ENCODE results near the gene LRFN4. TPM values are rescaled to one million over a fixed set of nuclear protein-coding genes. Genes with fewer than 3 reads are reported as not detected.

LRFN4 gene
- total and polyA plus RNA-seq, 2 of the 8 experiments (the other 6 are each of a cell fraction or from before 2014, with no cell fraction given), result 49.8 to 64.3 TPM

DNA sequence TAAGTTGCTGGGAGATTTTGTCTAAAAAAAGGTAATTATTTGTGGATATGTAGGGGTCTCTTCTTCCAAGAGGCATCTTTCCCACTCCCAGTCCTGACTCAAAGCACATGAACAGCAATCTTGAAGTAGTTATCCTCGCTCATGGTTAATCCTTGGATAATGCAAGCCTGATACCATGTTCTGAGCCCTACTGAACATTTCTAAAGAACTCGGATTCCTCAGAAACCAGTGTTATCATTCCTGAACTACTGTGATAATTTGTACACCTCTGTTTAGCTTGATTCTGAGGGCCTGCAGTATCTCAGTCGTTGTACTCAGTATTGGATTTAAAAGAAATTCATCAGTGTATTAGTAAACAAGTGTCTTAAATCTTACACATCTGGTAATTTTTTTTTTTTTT is 36.0 kb upstream of the LRFN4 start:
- no peaks in the 10 kb centered on the region for H3K79me2 ChIP-seq (ENCODE audit: control insufficient read depth in 1 of 2, insufficient read depth in 2 of 2, low read length in 2 of 2)
- no peak overlapping the region for H3K4ac ChIP-seq (replicated peaks; ENCODE audit: insufficient read length, low read depth, low read length)
- FAIRE-seq (no peak), DNase-seq (ENCODE audit: low read depth in 1 of 2, low spot score in 2 of 2) (no peak)
- no peaks in the 10 kb centered on the region for H4K20me1 ChIP-seq (replicated peaks in 1 of 2; ENCODE audit: control insufficient read depth in 1 of 2, insufficient read depth in 2 of 2, low read length in 2 of 2)
- peaks cover 2 to 12% (median 3%) of the 10 kb centered on the region in 4 experiments; a peak in 3 of 8 replicates for H3K36me3 ChIP-seq (ENCODE audit: control insufficient read depth in 2 of 4, insufficient read depth in 4 of 4, low read length in 3 of 4)
- no peak overlapping the region for H3K9ac ChIP-seq (replicated peaks in 1 of 4; ENCODE audit: extremely low read depth in 1 of 4, low read depth in 3 of 4, low read length in 3 of 4)
- H3K23me2 ChIP-seq (ENCODE audit: low read depth, low read length), result no peaks in the 10 kb centered on the region
- no peak overlapping the region for H3K27ac ChIP-seq (ENCODE audit: low read depth, low read length)
- no peak overlapping the region for H4K5ac ChIP-seq (ENCODE audit: insufficient read length, low read depth, low read length)
- H4K8ac ChIP-seq (ENCODE audit: extremely low read depth, insufficient read depth, low read length), result no peak overlapping the region
- H3K79me1 ChIP-seq (ENCODE audit: low read depth, low read length), result no peaks in the 10 kb centered on the region
- H2AFZ ChIP-seq (ENCODE audit: low read length), result no peak overlapping the region
- H3K18ac ChIP-seq (ENCODE audit: extremely low read depth, low read length), result no peak overlapping the region
- H3K9me3 ChIP-seq (ENCODE audit: insufficient read depth in 2 of 2, low read depth in 1 of 2, low read length in 1 of 2), result no peaks in the 10 kb centered on the region
- no peak overlapping the region for H2BK20ac ChIP-seq (ENCODE audit: low read length)
- no peak overlapping the region for H2BK120ac ChIP-seq (replicated peaks; ENCODE audit: low read depth, low read length)
- no peak overlapping the region for H4K91ac ChIP-seq (replicated peaks; ENCODE audit: insufficient read length, low read length)
- H2BK12ac ChIP-seq (ENCODE audit: low read depth, low read length), result no peak overlapping the region
- POLR2A ChIA-PET (ENCODE audit: partially characterized antibody), result no interaction called here
- H2AK5ac ChIP-seq (ENCODE audit: low read depth, low read length), result no peak overlapping the region
- no peak overlapping the region for H3K23ac ChIP-seq (ENCODE audit: insufficient read length)
- no peak overlapping the region for H2BK5ac ChIP-seq (ENCODE audit: low read depth, low read length)
- no peaks in the 10 kb centered on the region for H3K4me1 ChIP-seq (replicated peaks in 1 of 4; ENCODE audit: control insufficient read depth in 3 of 4, insufficient read depth in 4 of 4, low read length in 3 of 4)
- H3K4me3 ChIP-seq (ENCODE audit: extremely low read depth in 1 of 4, insufficient read depth in 2 of 4, low read depth in 3 of 4, low read length in 4 of 4), result no peak overlapping the region
- WGBS, 2 experiments (ENCODE audit: extremely low coverage in 1 of 2, insufficient coverage in 1 of 2, insufficient read length in 1 of 2, insufficient replicate concordance in 2 of 2, low coverage in 1 of 2, low lambda C conversion rate in 2 of 2, missing lambda C conversion rate in 1 of 2), result 96% methylated on average over 3 of the region's 3 CpGs; no CpG with 5 or more reads in 1 of the 2 experiments
- no peak overlapping the region for H3K56ac ChIP-seq (replicated peaks; ENCODE audit: insufficient read length, low read depth, low read length)
- CTCF ChIA-PET (ENCODE audit: partially characterized antibody), result interaction anchor here (1.0 to 2.1 kb wide), 3 partner anchors 19 to 128 kb away, joined by 3 to 6 read pairs (median 5); no protein-coding TSS in a partner anchor
- H3K14ac ChIP-seq (ENCODE audit: insufficient read length), result no peak overlapping the region
- H2BK15ac ChIP-seq (ENCODE audit: low read length), result no peak overlapping the region
- H3K4me2 ChIP-seq (ENCODE audit: insufficient read depth in 1 of 2, low read depth in 2 of 2, low read length in 2 of 2), result no peak overlapping the region
- H3K27me3 ChIP-seq (replicated peaks in 1 of 4; ENCODE audit: control insufficient read depth in 3 of 4, extremely low read depth in 1 of 4, insufficient read depth in 3 of 4, low read length in 3 of 4), result no peaks in the 10 kb centered on the region
- TF ChIP-seq KDM5A (IDR thresholded peaks at IDR 0.05; ENCODE audit: low read length) (no peak), RNF2 (IDR thresholded peaks at IDR 0.05; ENCODE audit: borderline replicate concordance, low read depth, low read length, missing control alignments, poor library complexity, severe bottlenecking) (no peak), CEBPB (IDR thresholded peaks at IDR 0.05; ENCODE audit: low read depth, low read length) (no peak), EP300 (IDR thresholded peaks at IDR 0.05; ENCODE audit: borderline replicate concordance in 1 of 2, low read depth in 2 of 2, low read length in 2 of 2) (no peak), JUN (IDR thresholded peaks at IDR 0.05; ENCODE audit: low read depth, low read length) (no peak), SAP30 (IDR thresholded peaks at IDR 0.05; ENCODE audit: insufficient read depth, insufficient replicate concordance, low read length) (no peak), CREB1 (IDR thresholded peaks at IDR 0.05) (no peak), POLR2A (IDR thresholded peaks at IDR 0.05; ENCODE audit: control extremely low read depth in 1 of 2, low read depth in 2 of 2, low read length in 2 of 2) (no peak), TEAD4 (IDR thresholded peaks at IDR 0.05; ENCODE audit: low read depth, low read length) (no peak), CBX8 (IDR thresholded peaks at IDR 0.05; ENCODE audit: borderline replicate concordance, low read depth, low read length) (no peak), BCL11A (IDR thresholded peaks at IDR 0.05; ENCODE audit: low read depth in 2 of 2, low read length in 2 of 2) (no peak)
- TF ChIP-seq, protein P1, sequence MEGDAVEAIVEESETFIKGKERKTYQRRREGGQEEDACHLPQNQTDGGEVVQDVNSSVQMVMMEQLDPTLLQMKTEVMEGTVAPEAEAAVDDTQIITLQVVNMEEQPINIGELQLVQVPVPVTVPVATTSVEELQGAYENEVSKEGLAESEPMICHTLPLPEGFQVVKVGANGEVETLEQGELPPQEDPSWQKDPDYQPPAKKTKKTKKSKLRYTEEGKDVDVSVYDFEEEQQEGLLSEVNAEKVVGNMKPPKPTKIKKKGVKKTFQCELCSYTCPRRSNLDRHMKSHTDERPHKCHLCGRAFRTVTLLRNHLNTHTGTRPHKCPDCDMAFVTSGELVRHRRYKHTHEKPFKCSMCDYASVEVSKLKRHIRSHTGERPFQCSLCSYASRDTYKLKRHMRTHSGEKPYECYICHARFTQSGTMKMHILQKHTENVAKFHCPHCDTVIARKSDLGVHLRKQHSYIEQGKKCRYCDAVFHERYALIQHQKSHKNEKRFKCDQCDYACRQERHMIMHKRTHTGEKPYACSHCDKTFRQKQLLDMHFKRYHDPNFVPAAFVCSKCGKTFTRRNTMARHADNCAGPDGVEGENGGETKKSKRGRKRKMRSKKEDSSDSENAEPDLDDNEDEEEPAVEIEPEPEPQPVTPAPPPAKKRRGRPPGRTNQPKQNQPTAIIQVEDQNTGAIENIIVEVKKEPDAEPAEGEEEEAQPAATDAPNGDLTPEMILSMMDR (IDR thresholded peaks at IDR 0.05; ENCODE audit: control extremely low read depth in 1 of 3, insufficient read depth in 1 of 3, low read depth in 1 of 3, low read length in 3 of 3), result no peak

All from H1 (cell line).